A549 (cell line): Measurements from ENCODE around the gene LAMA2. TPM values are rescaled to one million over a fixed set of nuclear protein-coding genes. Genes with fewer than 3 reads are reported as not detected.

Experiments used
- ATAC-seq, 2 experiments: fragments of 200-7000 bp in 1 of 2; fragments of >200 bp in 1 of 2; cut with Nextera tagmentation in 1 of 2; cut with Tn5 transposase in 1 of 2; 3 replicates each; pipeline versions ENCODE4 v1.8.0 to v1.9.1; 2018 to 2020; ENCODE audit warnings: mild to moderate bottlenecking in 1 of 2, moderate library complexity in 1 of 2
- CTCF ChIA-PET: fragments of 300-600 bp; sonication (Branson Sonifier 250); formaldehyde crosslinking; extraction: SDS; loops from one replicate; lab custom pipeline; 2021; ENCODE audit warnings: antibody characterized with exemption, inconsistent platforms; lab: Yijun Ruan, JAX
- POLR2A ChIA-PET: fragments of 350-600 bp; formaldehyde crosslinking; extraction: SDS; loops from one replicate; lab custom pipeline; 2021; ENCODE audit warnings: antibody characterized with exemption, inconsistent platforms; lab: Yijun Ruan, JAX
- DNase-seq, 2 experiments: peaks; one replicate each; pipeline versions ENCODE4 v3.0.0 to v3.0.0-alpha.2; 2011 to 2016; ENCODE audit warnings: low read depth in 1 of 2, low spot score in 1 of 2
- FAIRE-seq: peaks from 2 replicates; lab custom pipeline; 2011; peaks lifted over from hg19 to GRCh38; lab: Jason Lieb, UNC
- H3K27ac ChIP-seq, 2 experiments: fragments of >200 bp; sonication (Bioruptor Twin); formaldehyde crosslinking; 3 replicates each; pipeline ENCODE4 v1.5.1; 2016 to 2017
- H3K4me1 ChIP-seq: fragments of >200 bp; sonication (Bioruptor Twin); formaldehyde crosslinking; 3 replicates; pipeline ENCODE4 v1.6.1; 2016
- H3K4me2 ChIP-seq: fragments of >200 bp; sonication (Bioruptor Twin); formaldehyde crosslinking; 3 replicates; pipeline ENCODE4 v1.6.1; 2016
- H3K4me3 ChIP-seq: fragments of >200 bp; sonication (Bioruptor Twin); formaldehyde crosslinking; 3 replicates; pipeline ENCODE4 v1.5.1; 2016
- H3K9me3 ChIP-seq: fragments of >200 bp; sonication (Bioruptor Twin); formaldehyde crosslinking; 3 replicates; pipeline ENCODE4 v1.6.1; 2016
- CEBPB ChIP-seq, 2 experiments: fragments of >200 bp in 1 of 2; sonication (Bioruptor Twin) in 1 of 2; formaldehyde crosslinking in 1 of 2; IDR thresholded peaks; 2 replicates each; pipeline ENCODE4 v1.6.1; 2012 to 2016
- EHMT2 ChIP-seq: fragments of 200-600 bp; sonication (generic); IDR thresholded peaks from 2 replicates; pipeline ENCODE4 v1.6.1; 2016; ENCODE audit warnings: antibody characterized with exemption, low read depth, mild to moderate bottlenecking, moderate library complexity
- FOSL2 ChIP-seq, 2 experiments: fragments of 450-650 bp in 1 of 2; fragments of >200 bp in 1 of 2; sonication (Bioruptor Twin) in 1 of 2; formaldehyde crosslinking; IDR thresholded peaks; 2 replicates each; pipeline versions ENCODE4 v1.5.0 to v1.6.1; 2016 to 2020; ENCODE audit warnings: mild to moderate bottlenecking in 1 of 2, moderate library complexity in 1 of 2
- FOXS1 ChIP-seq: fragments of 250-450 bp; sonication (Bioruptor Pico); IDR thresholded peaks from 2 replicates; pipeline ENCODE4 v1.5.0; 2020; ENCODE audit warnings: mild to moderate bottlenecking, moderate library complexity
- HOXA7 ChIP-seq: fragments of 250-450 bp; sonication (Bioruptor Pico); IDR thresholded peaks from 2 replicates; pipeline ENCODE4 v1.5.0; 2020; ENCODE audit warnings: mild to moderate bottlenecking, moderate library complexity
- HOXB13 ChIP-seq: fragments of 250-450 bp; sonication (Bioruptor Pico); IDR thresholded peaks from 2 replicates; pipeline ENCODE4 v1.5.0; 2020; ENCODE audit warnings: low read depth, mild to moderate bottlenecking, moderate library complexity
- HOXB5 ChIP-seq: fragments of 250-450 bp; sonication (Bioruptor Pico); IDR thresholded peaks from 2 replicates; pipeline ENCODE4 v1.5.0; 2020; ENCODE audit warnings: mild to moderate bottlenecking, moderate library complexity
- NFE2L2 ChIP-seq: fragments of 150-350 bp; conservative IDR thresholded peaks from 2 replicates; pipeline ENCODE4 v1.6.1; 2014; ENCODE audit warnings: low read length
- PHF8 ChIP-seq: fragments of 200-600 bp; sonication (generic); IDR thresholded peaks from 2 replicates; pipeline ENCODE4 v1.6.1; 2016; ENCODE audit warnings: low read depth, mild to moderate bottlenecking, antibody characterized with exemption, moderate library complexity, borderline replicate concordance
- RAD21 ChIP-seq, 2 experiments: fragments of >200 bp in 1 of 2; sonication (Bioruptor Twin) in 1 of 2; formaldehyde crosslinking in 1 of 2; IDR thresholded peaks in 1 of 2; conservative IDR thresholded peaks in 1 of 2; 2 replicates in 1 of 2; 3 replicates in 1 of 2; pipeline ENCODE4 v1.6.1; 2012 to 2018; ENCODE audit warnings: inconsistent platforms in 1 of 2
- SREBF2 ChIP-seq: fragments of 450-650 bp; IDR thresholded peaks from 2 replicates; pipeline ENCODE4 v1.6.1; 2014; ENCODE audit warnings: mild to moderate bottlenecking, moderate library complexity
- TFCP2L1 ChIP-seq: fragments of 250-450 bp; sonication (Bioruptor Pico); IDR thresholded peaks from 2 replicates; pipeline ENCODE4 v1.5.0; 2021; ENCODE audit warnings: mild to moderate bottlenecking
- ZFP36 ChIP-seq: fragments of 450-650 bp; IDR thresholded peaks from 2 replicates; pipeline ENCODE4 v1.6.1; 2014; ENCODE audit warnings: borderline replicate concordance; ENCODE audit not compliant: partially characterized antibody
- ZNF302 ChIP-seq: fragments of 250-450 bp; sonication (Bioruptor Pico); IDR thresholded peaks from 2 replicates; pipeline ENCODE4 v1.9.0; 2021; ENCODE audit warnings: inconsistent platforms, mild to moderate bottlenecking, moderate library complexity
- WGBS: methylation state at CpG from one replicate; pipeline ENCODE4 v1.1.6; 2017; ENCODE audit errors: missing lambda C conversion rate; 5-methylcytosine and 5-hydroxymethylcytosine counted together
- polyA plus RNA-seq, 4 experiments: library from polyadenylated mRNA; depleted of rRNA in 3 of 4; stranded (reverse); fragments of >200 nt; fragmentation: RNase III in 1 of 4; extraction: RNeasy Plus Mini Kit Qiagen cat#74134 plus additional on column Dnase treatment in 1 of 4; gene quantifications; 2 replicates in 3 of 4; 3 replicates in 1 of 4; pipeline ENCODE4 v1.2.3, GENCODE V29; 2011 to 2017
- TF ChIP-seq, protein P1 (sequence below): IDR thresholded peaks from 2 replicates; pipeline ENCODE4 v1.6.1; 2012
- TF ChIP-seq, protein P2 (sequence below): IDR thresholded peaks from 2 replicates; pipeline ENCODE4 v1.6.1; 2012
- TF ChIP-seq, protein P3 (sequence below): IDR thresholded peaks from 2 replicates; pipeline ENCODE4 v1.6.1; 2012; ENCODE audit warnings: low read depth, borderline replicate concordance
- TF ChIP-seq, protein P4 (sequence below): fragments of 450-650 bp; IDR thresholded peaks from 2 replicates; pipeline ENCODE4 v1.6.1; 2014; ENCODE audit warnings: antibody characterized with exemption
- TF ChIP-seq, protein P5 (sequence below): fragments of 150-350 bp; IDR thresholded peaks from 2 replicates; pipeline ENCODE4 v1.6.1; 2014; ENCODE audit warnings: low read depth, mild to moderate bottlenecking, low read length
- TF ChIP-seq, protein P6 (sequence below): fragments of 200-600 bp; sonication (generic); IDR thresholded peaks from 2 replicates; pipeline ENCODE4 v1.6.1; 2016; ENCODE audit warnings: antibody characterized with exemption, mild to moderate bottlenecking, moderate library complexity
- TF ChIP-seq, protein P7 (sequence below): fragments of >200 bp; sonication (Bioruptor Twin); formaldehyde crosslinking; IDR thresholded peaks from 2 replicates; pipeline ENCODE4 v1.6.1; 2016

Gene LAMA2
- polyA plus RNA-seq, 2 of the 4 experiments (the other 2 are of a cell fraction) = 0.21 to 1.3 TPM

DNA sequence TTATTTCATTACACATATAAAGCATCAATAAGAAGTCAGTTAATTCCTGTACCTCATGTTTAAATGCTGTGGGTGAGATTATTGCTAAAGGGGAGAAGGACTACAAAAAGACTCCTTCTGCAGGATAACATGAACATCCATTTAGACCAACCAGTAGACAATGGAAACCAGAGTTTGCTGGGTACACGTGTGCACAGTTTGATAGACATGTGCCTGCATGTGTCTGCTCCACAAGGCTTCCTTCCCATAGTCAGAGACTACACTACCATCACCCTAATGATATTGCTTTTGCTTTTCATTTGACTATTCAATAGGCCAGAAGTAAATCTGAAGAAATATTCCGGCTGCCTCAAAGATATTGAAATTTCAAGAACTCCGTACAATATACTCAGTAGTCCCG is 595.4 kb downstream of the LAMA2 start:
- Histone ChIP-seq H3K4me1 (no peaks in the 10 kb centered on the region), H3K4me3 (no peak overlapping the region), H3K27ac (no peak overlapping the region), H3K9me3 (no peaks in the 10 kb centered on the region), H3K4me2 (no peak overlapping the region)
- DNase-seq = no peak
- CTCF ChIA-PET = no interaction called here
- no peak for FAIRE-seq
- 82% methylated on average over 4 of the region's 4 CpGs for WGBS
- no peak for ATAC-seq
- POLR2A ChIA-PET = no interaction called here
- TF ChIP-seq HOXB13 (no peak), ZFP36 (no peak), HOXB5 (no peak), FOXS1 (CRISPR knock-in tag) (no peak)
- TF ChIP-seq, protein P1, sequence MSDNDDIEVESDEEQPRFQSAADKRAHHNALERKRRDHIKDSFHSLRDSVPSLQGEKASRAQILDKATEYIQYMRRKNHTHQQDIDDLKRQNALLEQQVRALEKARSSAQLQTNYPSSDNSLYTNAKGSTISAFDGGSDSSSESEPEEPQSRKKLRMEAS = no peak

DNA sequence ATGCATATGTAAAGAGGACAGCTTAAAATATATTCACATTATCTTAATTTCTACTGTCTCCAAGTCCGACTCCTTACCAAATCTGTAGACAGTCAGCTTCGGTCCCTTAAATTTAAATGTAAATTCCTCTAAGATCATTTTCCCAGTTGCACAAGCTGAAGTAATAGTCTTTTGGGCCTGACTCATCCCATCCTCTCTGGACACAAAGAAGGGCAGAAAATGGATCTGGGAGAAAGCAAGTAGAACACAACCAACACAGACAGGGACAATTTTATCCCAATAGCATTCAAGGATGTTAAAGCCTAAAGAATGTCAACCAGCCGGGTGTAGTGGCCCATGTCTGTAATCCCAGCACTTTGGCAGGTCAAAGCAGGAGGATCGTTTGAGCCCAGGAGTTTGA is 598.8 kb downstream of the LAMA2 start:
- DNase-seq (no peak), ATAC-seq (no peak), FAIRE-seq (no peak)
- Histone ChIP-seq H3K4me2 (no peak overlapping the region), H3K4me1 (no peaks in the 10 kb centered on the region), H3K4me3 (no peak overlapping the region), H3K9me3 (no peaks in the 10 kb centered on the region), H3K27ac (no peak overlapping the region)
- ChIA-PET CTCF (no interaction called here), POLR2A (no interaction called here)
- no peak for TF ChIP-seq RAD21 (conservative IDR thresholded peaks at IDR 0.05 in 1 of 2, IDR thresholded peaks at IDR 0.05 in 1 of 2)
- TF ChIP-seq, protein P2, sequence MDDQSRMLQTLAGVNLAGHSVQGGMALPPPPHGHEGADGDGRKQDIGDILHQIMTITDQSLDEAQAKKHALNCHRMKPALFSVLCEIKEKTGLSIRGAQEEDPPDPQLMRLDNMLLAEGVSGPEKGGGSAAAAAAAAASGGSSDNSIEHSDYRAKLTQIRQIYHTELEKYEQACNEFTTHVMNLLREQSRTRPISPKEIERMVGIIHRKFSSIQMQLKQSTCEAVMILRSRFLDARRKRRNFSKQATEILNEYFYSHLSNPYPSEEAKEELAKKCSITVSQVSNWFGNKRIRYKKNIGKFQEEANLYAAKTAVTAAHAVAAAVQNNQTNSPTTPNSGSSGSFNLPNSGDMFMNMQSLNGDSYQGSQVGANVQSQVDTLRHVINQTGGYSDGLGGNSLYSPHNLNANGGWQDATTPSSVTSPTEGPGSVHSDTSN = no peak
- TF ChIP-seq, protein P3, sequence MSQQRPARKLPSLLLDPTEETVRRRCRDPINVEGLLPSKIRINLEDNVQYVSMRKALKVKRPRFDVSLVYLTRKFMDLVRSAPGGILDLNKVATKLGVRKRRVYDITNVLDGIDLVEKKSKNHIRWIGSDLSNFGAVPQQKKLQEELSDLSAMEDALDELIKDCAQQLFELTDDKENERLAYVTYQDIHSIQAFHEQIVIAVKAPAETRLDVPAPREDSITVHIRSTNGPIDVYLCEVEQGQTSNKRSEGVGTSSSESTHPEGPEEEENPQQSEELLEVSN = no peak
- TF ChIP-seq PHF8 = no peak
- no peak for TF ChIP-seq TFCP2L1
- no peak for TF ChIP-seq ZNF302
- no peak for TF ChIP-seq HOXA7 (CRISPR knock-in tag)
- TF ChIP-seq, protein P4, sequence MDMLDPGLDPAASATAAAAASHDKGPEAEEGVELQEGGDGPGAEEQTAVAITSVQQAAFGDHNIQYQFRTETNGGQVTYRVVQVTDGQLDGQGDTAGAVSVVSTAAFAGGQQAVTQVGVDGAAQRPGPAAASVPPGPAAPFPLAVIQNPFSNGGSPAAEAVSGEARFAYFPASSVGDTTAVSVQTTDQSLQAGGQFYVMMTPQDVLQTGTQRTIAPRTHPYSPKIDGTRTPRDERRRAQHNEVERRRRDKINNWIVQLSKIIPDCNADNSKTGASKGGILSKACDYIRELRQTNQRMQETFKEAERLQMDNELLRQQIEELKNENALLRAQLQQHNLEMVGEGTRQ = no peak
- TF ChIP-seq SREBF2 = no peak
- no peak for TF ChIP-seq NFE2L2
- WGBS = 85% methylated on average over 4 of the region's 4 CpGs

DNA sequence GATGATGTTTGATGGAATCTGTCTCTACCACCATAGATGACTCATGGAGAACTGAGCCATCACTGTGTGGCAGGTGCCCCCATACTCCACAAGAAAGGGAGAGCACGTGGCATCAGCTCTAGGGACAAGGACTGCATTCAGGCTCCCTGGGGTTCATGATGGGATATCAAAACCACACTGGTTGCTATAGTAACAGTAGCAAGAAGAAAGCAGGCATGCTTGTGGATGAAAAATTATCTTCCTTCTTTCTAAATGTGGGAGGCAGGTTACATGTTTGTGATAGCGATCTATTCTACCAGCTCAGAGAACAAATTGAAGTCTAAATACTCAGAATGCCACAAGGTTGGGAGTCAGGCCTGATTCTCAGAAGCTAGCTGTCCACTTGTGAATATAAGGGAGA is 602.8 kb downstream of the LAMA2 start:
- FAIRE-seq = no peak
- H3K4me3 ChIP-seq = no peak overlapping the region
- H3K4me2 ChIP-seq = no peak overlapping the region
- no peaks in the 10 kb centered on the region for H3K9me3 ChIP-seq
- no peak for DNase-seq
- no peak for ATAC-seq
- ChIA-PET CTCF (no interaction called here), POLR2A (no interaction called here)
- WGBS = 79% methylated on average over 2 of the region's 2 CpGs
- no peak overlapping the region for H3K27ac ChIP-seq
- no peak for TF ChIP-seq CEBPB (IDR thresholded peaks at IDR 0.05)
- TF ChIP-seq, protein P5, sequence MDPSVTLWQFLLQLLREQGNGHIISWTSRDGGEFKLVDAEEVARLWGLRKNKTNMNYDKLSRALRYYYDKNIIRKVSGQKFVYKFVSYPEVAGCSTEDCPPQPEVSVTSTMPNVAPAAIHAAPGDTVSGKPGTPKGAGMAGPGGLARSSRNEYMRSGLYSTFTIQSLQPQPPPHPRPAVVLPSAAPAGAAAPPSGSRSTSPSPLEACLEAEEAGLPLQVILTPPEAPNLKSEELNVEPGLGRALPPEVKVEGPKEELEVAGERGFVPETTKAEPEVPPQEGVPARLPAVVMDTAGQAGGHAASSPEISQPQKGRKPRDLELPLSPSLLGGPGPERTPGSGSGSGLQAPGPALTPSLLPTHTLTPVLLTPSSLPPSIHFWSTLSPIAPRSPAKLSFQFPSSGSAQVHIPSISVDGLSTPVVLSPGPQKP = no peak
- no peak for TF ChIP-seq ZNF302
- TF ChIP-seq, protein P6, sequence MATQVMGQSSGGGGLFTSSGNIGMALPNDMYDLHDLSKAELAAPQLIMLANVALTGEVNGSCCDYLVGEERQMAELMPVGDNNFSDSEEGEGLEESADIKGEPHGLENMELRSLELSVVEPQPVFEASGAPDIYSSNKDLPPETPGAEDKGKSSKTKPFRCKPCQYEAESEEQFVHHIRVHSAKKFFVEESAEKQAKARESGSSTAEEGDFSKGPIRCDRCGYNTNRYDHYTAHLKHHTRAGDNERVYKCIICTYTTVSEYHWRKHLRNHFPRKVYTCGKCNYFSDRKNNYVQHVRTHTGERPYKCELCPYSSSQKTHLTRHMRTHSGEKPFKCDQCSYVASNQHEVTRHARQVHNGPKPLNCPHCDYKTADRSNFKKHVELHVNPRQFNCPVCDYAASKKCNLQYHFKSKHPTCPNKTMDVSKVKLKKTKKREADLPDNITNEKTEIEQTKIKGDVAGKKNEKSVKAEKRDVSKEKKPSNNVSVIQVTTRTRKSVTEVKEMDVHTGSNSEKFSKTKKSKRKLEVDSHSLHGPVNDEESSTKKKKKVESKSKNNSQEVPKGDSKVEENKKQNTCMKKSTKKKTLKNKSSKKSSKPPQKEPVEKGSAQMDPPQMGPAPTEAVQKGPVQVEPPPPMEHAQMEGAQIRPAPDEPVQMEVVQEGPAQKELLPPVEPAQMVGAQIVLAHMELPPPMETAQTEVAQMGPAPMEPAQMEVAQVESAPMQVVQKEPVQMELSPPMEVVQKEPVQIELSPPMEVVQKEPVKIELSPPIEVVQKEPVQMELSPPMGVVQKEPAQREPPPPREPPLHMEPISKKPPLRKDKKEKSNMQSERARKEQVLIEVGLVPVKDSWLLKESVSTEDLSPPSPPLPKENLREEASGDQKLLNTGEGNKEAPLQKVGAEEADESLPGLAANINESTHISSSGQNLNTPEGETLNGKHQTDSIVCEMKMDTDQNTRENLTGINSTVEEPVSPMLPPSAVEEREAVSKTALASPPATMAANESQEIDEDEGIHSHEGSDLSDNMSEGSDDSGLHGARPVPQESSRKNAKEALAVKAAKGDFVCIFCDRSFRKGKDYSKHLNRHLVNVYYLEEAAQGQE = no peak
- TF ChIP-seq, protein P7, sequence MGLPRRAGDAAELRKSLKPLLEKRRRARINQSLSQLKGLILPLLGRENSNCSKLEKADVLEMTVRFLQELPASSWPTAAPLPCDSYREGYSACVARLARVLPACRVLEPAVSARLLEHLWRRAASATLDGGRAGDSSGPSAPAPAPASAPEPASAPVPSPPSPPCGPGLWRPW = no peak
- TF ChIP-seq ZFP36 = no peak
- TF ChIP-seq, protein P2 = no peak
- TF ChIP-seq EHMT2 = no peak
- no peak for TF ChIP-seq FOSL2 (IDR thresholded peaks at IDR 0.05)
- TF ChIP-seq FOSL2 (CRISPR knock-in tag; IDR thresholded peaks at IDR 0.05) = no peak
- TF ChIP-seq TFCP2L1 = no peak
- TF ChIP-seq PHF8 = no peak
- H3K4me1 ChIP-seq = peaks cover 6% of the 10 kb centered on the region; the same call in 2 of the 3 replicates
